ENCODE measurements around the gene CRAMP1.

The CRAMP1 gene

GRCh38 chr16:1635070-1635469 lies 22.9 kb downstream of the CRAMP1 start:
- DNase-seq (ENCODE audit: low spot score) = no peak

GRCh38 chr16:1637526-1637925 lies 25.4 kb downstream of the CRAMP1 start:
- no peak for DNase-seq (ENCODE audit: low spot score)

- no peak for DNase-seq (ENCODE audit: low spot score)
Measured at GRCh38 chr16:1638757-1639156, 26.6 kb downstream of the CRAMP1 start.

GRCh38 chr16:1639282-1639681 lies 27.1 kb downstream of the CRAMP1 start:
- DNase-seq (ENCODE audit: low spot score) = no peak

- no peak for DNase-seq (ENCODE audit: low spot score)
Measured at GRCh38 chr16:1639860-1640259, 27.7 kb downstream of the CRAMP1 start.

GRCh38 chr16:1640261-1640941 lies 28.2 kb downstream of the CRAMP1 start:
- no peak for DNase-seq (ENCODE audit: low spot score)

GRCh38 chr16:1641261-1641660 lies 29.1 kb downstream of the CRAMP1 start:
- no peak for DNase-seq (ENCODE audit: low spot score)

- no peak for DNase-seq (ENCODE audit: low spot score)
Measured at GRCh38 chr16:1642148-1642547, 30.0 kb downstream of the CRAMP1 start.

GRCh38 chr16:1642753-1643152 lies 30.6 kb downstream of the CRAMP1 start:
- DNase-seq (ENCODE audit: low spot score) = no peak

GRCh38 chr16:1643521-1643920 lies 31.4 kb downstream of the CRAMP1 start:
- no peak for DNase-seq (ENCODE audit: low spot score)

GRCh38 chr16:1645914-1646525 lies 33.9 kb downstream of the CRAMP1 start:
- peak; percentile 62 for DNase-seq (ENCODE audit: low spot score)

GRCh38 chr16:1647856-1648255 lies 35.7 kb downstream of the CRAMP1 start:
- DNase-seq (ENCODE audit: low spot score) = no peak

GRCh38 chr16:1650131-1650530 lies 38.0 kb downstream of the CRAMP1 start:
- no peak for DNase-seq (ENCODE audit: low spot score)

GRCh38 chr16:1651094-1651973 lies 39.2 kb downstream of the CRAMP1 start:
- no peak for DNase-seq (ENCODE audit: low spot score)

- no peak for DNase-seq (ENCODE audit: low spot score)
Measured at GRCh38 chr16:1651974-1652312, 39.8 kb downstream of the CRAMP1 start.

GRCh38 chr16:1653023-1653422 lies 40.9 kb downstream of the CRAMP1 start:
- no peak for DNase-seq (ENCODE audit: low spot score)

GRCh38 chr16:1654505-1655268 lies 42.5 kb downstream of the CRAMP1 start:
- DNase-seq (ENCODE audit: low spot score) = no peak

GRCh38 chr16:1655269-1655807 lies 43.2 kb downstream of the CRAMP1 start:
- no peak for DNase-seq (ENCODE audit: low spot score)

- DNase-seq (ENCODE audit: low spot score) = no peak
Measured at GRCh38 chr16:1655909-1656807, 44.0 kb downstream of the CRAMP1 start.

GRCh38 chr16:1656808-1657617 lies 44.9 kb downstream of the CRAMP1 start:
- DNase-seq (ENCODE audit: low spot score) = no peak

Data from CD4-positive, alpha-beta T cell treated with Interleukin-2 at 100 ng/mL for 4 hours (primary cell).